Naive thymus-derived CD8-positive, alpha-beta T cell (primary cell): ENCODE results near the gene HPCA. TPM values are rescaled to one million over a fixed set of nuclear protein-coding genes. Genes with fewer than 3 reads are reported as not detected.
A peak's percentile ranks its signal among the peaks of the same experiment; 100 is the strongest.

Experiments
- ATAC-seq, 2 donors: fragments of 150-1000 bp; cut with Tn5 transposase in 1 of 2; sonication (Bioruptor Pico), chemical (Tn5 transposase) in 1 of 2; 1 replicate in 1 of 2; 2 replicates in 1 of 2; pipeline ENCODE4 v1.10.0; 2021; ENCODE audit warnings: mild to moderate bottlenecking in 2 of 2, moderate library complexity in 2 of 2
- POLR2A ChIA-PET: fragments of 350-600 bp; sonication (Branson Sonifier 250); formaldehyde crosslinking; loops from one replicate; lab custom pipeline; 2021; ENCODE audit warnings: antibody characterized with exemption; lab: Charles Lee
- DNase-seq, 10 donors: peaks; one replicate each; pipeline versions ENCODE4 v3.0.0 to v3.0.0-alpha.2; 2020 to 2022
- H3K27ac Mint-ChIP-seq, 10 donors: one replicate each; pipeline ENCODE4 v1.8.0; 2020 to 2022; ENCODE audit warnings: mild to moderate bottlenecking in 10 of 10, mixed read lengths in 10 of 10, moderate library complexity in 4 of 10, inconsistent platforms in 1 of 10
- H3K27me3 Mint-ChIP-seq, 5 donors: one replicate each; pipeline ENCODE4 v1.8.0; 2021 to 2022; ENCODE audit warnings: mixed read lengths in 5 of 5
- H3K36me3 Mint-ChIP-seq, 3 donors: one replicate each; pipeline ENCODE4 v1.8.0; 2020 to 2022; ENCODE audit warnings: mixed read lengths in 3 of 3, mild to moderate bottlenecking in 2 of 3, inconsistent platforms in 1 of 3
- H3K4me1 Mint-ChIP-seq, 4 donors: one replicate each; pipeline ENCODE4 v1.8.0; 2021 to 2022; ENCODE audit warnings: mixed read lengths in 4 of 4
- H3K4me3 Mint-ChIP-seq, 10 donors: one replicate each; pipeline ENCODE4 v1.8.0; 2020 to 2022; ENCODE audit warnings: mild to moderate bottlenecking in 10 of 10, mixed read lengths in 10 of 10, moderate library complexity in 6 of 10, inconsistent platforms in 1 of 10
- H3K9me3 Mint-ChIP-seq, 9 donors: one replicate each; pipeline ENCODE4 v1.8.0; 2020 to 2022; ENCODE audit warnings: mixed read lengths in 9 of 9, mild to moderate bottlenecking in 3 of 9, inconsistent platforms in 1 of 9, moderate library complexity in 1 of 9
- polyA plus RNA-seq, 3 donors: library from polyadenylated mRNA; unstranded; fragments of 300-500 nt; fragmentation: Illumina TruSeq; gene quantifications; one replicate each; pipeline ENCODE4 v1.2.3, GENCODE V29; 2021
- total RNA-seq, 8 experiments: library from RNA in 2 of 8; stranded (reverse) in 2 of 8; gene quantifications; one replicate each; pipeline ENCODE4 v1.2.3 and lab custom pipeline; 2021 to 2026

The HPCA gene
- total and polyA plus RNA-seq, 5 experiments from 2014 or later, result not detected

DNA sequence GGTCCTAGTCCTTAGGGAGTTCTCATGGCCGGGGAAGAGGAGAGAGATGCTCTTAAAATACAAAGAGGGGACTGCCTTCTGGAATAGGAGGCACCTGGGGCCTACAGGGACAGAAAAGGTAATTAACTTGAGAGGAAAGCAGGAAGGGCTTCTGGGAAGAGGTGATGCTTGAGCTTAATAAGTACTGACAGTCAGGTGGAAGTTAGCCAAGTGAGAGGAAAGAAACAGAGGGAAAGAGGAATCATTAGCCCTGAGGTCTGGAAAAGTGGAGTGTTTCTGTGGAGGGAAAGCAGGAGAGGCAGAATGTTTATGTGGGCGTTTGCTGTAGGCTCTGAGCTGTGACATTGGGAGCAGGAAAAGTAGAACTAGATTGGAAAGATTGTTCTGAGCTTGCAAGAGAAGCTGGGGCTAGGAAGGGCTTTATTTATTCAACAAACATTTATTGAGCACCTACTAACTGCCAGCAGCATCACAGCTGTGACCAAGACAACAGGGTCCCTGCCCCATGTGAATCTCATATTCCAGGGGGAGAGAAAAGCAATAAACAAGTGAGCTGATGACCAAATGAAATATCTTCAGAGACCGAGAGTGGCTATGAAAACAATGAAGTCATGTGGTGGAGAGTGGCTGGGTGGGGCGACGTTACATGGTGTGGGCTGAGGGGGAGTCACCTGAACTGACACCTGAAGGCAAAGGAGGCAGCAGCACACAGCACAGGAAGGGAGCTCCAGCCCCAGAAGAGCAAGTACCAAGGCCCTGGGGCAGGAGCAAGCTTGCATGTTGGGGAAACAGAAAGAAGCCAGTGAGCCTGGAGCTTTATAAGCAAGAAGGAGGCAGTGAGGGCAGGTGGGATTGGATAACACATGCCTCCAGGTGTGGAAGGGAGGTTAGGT lies 11.2 kb upstream of the HPCA start:
- Mint-ChIP-seq H3K4me3 (no peak overlapping the region), H3K9me3 (no peaks in the 10 kb centered on the region), H3K27me3 (peaks cover 24 to 74% (median 45%) of the 10 kb centered on the region in 5 donors), H3K27ac (peak overlapping the region in 1 of 10 donors; percentile 5), H3K36me3 (peaks cover 0 to 2% (median 0%) of the 10 kb centered on the region in 3 donors), H3K4me1 (peaks cover 6 to 18% (median 17%) of the 10 kb centered on the region in 4 donors)
- ATAC-seq, result no peak
- no peak for DNase-seq
- POLR2A ChIA-PET, result no interaction called here

DNA sequence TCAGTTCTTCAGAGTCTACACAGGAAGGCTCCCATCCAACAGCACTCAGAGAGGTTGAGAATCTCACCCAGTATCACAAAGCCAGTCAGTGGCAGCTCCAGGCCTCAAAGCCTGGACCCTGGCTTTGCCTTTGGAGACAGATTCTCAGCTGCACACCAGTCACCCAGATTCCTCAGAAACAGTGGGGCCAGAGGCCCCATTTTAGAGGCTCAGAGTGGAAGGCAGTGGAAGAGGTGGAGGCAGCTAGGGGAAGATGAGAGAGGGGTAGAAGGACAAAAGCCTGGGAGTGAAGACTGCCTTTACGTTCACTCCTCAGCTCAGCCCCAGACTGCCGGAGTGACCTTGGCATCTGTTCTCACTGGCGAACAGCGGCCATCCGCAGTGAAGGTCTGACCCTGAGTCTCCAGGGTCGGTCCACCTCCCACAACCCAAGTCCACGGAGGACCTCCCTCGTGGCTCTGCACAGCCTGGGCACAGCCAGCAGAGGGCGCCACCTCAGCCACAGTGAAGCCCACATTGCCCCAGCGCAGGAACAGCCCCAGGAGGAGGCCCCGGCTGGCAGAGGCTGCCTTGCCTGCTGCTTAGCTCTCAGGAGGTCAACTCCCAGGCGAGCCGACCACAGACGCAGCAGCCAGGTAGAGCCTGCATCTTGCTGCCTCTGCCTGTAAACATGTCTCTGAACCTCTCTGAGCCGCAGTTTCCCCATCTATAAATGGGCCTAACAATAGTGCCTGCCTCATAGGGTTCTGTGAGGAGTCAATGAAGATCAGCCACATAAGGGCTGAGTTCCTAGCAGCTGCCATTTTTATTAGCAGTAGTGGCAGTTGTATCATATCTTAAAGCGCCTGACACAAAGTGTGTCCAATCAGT lies 9.7 kb upstream of the HPCA start:
- Mint-ChIP-seq H3K4me3 (no peak overlapping the region), H3K27ac (no peak overlapping the region), H3K9me3 (no peaks in the 10 kb centered on the region), H3K27me3 (peaks cover 18 to 75% (median 46%) of the 10 kb centered on the region in 5 donors), H3K36me3 (peaks cover 0 to 2% (median 0%) of the 10 kb centered on the region in 3 donors), H3K4me1 (peaks cover 3 to 9% (median 8%) of the 10 kb centered on the region in 4 donors)
- ATAC-seq (peak; percentile 80 to 85), DNase-seq (peak in 9 of 10 donors; percentile 20 to 61 (median 49))
- POLR2A ChIA-PET, result no interaction called here

DNA sequence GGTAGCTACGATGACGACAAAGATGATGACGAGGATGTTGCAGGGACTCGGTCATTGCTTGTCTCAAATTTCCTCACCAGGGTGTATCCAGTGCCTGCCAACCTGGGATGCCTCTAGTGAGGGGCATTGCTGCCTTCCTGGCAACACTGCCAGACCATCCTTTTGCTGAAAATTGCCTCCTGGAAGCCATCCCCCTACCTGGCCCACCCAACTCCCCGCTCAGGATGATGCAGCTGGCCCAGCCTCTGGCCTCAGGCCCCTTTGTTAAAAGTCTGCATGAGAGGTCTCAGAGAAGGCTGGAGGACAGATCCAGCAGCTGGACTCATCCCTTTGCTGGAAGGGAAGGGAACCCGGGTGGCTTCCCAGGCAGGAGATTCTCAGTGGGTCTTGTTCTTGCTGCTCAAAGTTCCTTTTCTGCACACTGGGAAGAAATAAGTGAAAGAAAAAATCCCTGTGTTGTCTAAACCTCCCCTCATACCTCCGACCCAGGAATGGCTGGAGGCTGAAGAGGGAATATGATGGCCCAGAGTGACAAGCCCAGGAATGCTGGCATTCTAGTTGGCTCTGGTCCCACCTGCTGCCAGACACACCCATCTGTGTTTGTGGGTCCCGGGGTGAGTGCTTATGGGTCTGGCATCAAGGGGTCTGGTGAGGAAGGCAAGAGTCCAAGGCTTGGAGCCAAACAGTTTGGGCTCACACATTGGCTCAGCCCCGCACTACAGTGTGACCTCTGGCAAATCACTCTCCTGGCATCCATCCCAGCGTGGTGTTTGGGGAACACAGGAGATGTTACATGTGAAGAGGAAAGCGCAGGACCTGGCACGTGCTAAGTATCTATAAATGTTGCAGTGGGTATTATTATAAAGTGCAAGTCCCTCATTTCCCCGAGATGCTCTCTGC lies 8.8 kb upstream of the HPCA start:
- H3K27ac Mint-ChIP-seq, result no peak overlapping the region
- H3K27me3 Mint-ChIP-seq, result peaks cover 14 to 69% (median 40%) of the 10 kb centered on the region in 5 donors
- H3K4me3 Mint-ChIP-seq, result no peak overlapping the region
- no peaks in the 10 kb centered on the region for H3K9me3 Mint-ChIP-seq
- H3K36me3 Mint-ChIP-seq, result peaks cover 0 to 2% (median 0%) of the 10 kb centered on the region in 3 donors
- ATAC-seq (no peak), DNase-seq (no peak)
- POLR2A ChIA-PET, result no interaction called here
- peaks cover 2 to 5% (median 5%) of the 10 kb centered on the region in 4 donors for H3K4me1 Mint-ChIP-seq

DNA sequence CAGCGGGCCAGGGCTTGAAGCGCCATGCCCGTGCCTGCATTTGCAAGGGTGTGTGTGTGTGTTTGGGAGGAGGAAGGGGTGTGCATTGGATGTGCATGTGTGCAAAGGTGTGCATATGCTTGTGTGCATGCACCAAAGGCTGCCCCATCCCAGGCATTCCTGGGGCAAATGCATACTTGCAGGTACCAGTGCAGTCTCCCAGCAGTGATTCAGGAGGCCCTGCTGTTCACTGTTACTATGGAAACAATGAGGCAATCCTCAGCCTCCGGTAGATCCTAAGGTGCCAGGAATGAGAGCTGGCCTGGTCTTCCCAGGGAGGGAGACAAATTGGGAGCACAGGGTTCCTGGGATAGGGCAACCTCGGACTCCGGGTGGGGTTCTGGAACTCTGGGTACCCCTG lies 8.1 kb upstream of the HPCA start:
- no peak for DNase-seq
- H3K4me3 Mint-ChIP-seq, result no peak overlapping the region
- no peaks in the 10 kb centered on the region for H3K9me3 Mint-ChIP-seq
- H3K36me3 Mint-ChIP-seq, result peaks cover 0 to 2% (median 0%) of the 10 kb centered on the region in 3 donors
- peaks cover 0 to 2% (median under 1%) of the 10 kb centered on the region in 4 donors for H3K4me1 Mint-ChIP-seq
- POLR2A ChIA-PET, result no interaction called here
- H3K27ac Mint-ChIP-seq, result no peak overlapping the region
- no peak for ATAC-seq
- peaks cover 11 to 65% (median 36%) of the 10 kb centered on the region in 5 donors for H3K27me3 Mint-ChIP-seq

DNA sequence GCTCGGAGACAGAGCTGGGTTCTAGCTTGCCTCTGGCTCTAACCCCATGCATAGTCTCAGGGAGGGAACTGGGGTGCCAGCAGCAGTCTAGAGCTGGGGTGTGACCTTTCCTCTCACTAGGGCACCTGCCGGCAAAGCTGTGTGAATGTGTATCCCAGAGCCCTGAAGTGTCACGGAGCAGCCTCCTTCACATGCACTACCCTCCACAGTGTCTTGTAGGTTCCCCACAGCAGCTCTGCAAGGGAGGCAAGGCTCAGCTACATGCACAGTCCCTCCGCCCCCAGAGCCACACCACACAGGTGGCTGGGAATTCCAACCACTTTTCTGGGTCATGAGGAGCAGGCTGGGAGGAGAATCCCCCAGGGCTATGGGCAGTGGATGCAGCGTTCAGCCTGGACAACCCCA lies 7.7 kb upstream of the HPCA start:
- peaks cover 11 to 66% (median 38%) of the 10 kb centered on the region in 5 donors for H3K27me3 Mint-ChIP-seq
- H3K4me1 Mint-ChIP-seq, result peaks cover 0 to 2% (median under 1%) of the 10 kb centered on the region in 4 donors
- no peak overlapping the region for H3K4me3 Mint-ChIP-seq
- ATAC-seq, result no peak
- POLR2A ChIA-PET, result no interaction called here
- peaks cover 0 to 2% (median 0%) of the 10 kb centered on the region in 3 donors for H3K36me3 Mint-ChIP-seq
- no peak for DNase-seq
- H3K27ac Mint-ChIP-seq, result no peak overlapping the region
- H3K9me3 Mint-ChIP-seq, result no peaks in the 10 kb centered on the region

DNA sequence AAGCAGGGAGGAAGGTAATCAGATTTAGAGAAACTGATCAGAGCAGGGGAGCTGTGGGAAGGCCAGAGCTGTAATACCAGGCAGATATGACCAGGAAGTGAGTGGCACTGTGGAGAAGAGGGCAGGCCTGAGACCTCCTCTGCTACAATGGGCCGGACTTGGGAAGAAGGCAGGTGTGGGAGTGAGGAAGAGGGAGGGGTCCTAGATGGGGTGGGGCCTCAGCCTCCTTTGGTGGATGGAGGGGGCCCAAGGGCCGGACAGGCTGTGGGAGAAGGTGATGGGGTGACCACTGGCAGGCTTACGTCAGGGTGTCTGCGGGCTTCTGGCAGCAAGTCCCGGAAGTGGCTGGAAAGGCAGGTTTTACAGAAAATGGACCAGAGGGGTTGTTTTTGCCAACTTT lies 5.0 kb upstream of the HPCA start:
- Mint-ChIP-seq H3K4me1 (peaks cover 3 to 8% (median 7%) of the 10 kb centered on the region in 4 donors), H3K36me3 (no peaks in the 10 kb centered on the region), H3K27me3 (peaks cover 16 to 66% (median 34%) of the 10 kb centered on the region in 5 donors), H3K27ac (peak overlapping the region in 1 of 10 donors; percentile 41), H3K9me3 (no peaks in the 10 kb centered on the region), H3K4me3 (no peak overlapping the region)
- POLR2A ChIA-PET, result no interaction called here
- ATAC-seq (no peak), DNase-seq (peak in 1 of 10 donors; percentile 38)

DNA sequence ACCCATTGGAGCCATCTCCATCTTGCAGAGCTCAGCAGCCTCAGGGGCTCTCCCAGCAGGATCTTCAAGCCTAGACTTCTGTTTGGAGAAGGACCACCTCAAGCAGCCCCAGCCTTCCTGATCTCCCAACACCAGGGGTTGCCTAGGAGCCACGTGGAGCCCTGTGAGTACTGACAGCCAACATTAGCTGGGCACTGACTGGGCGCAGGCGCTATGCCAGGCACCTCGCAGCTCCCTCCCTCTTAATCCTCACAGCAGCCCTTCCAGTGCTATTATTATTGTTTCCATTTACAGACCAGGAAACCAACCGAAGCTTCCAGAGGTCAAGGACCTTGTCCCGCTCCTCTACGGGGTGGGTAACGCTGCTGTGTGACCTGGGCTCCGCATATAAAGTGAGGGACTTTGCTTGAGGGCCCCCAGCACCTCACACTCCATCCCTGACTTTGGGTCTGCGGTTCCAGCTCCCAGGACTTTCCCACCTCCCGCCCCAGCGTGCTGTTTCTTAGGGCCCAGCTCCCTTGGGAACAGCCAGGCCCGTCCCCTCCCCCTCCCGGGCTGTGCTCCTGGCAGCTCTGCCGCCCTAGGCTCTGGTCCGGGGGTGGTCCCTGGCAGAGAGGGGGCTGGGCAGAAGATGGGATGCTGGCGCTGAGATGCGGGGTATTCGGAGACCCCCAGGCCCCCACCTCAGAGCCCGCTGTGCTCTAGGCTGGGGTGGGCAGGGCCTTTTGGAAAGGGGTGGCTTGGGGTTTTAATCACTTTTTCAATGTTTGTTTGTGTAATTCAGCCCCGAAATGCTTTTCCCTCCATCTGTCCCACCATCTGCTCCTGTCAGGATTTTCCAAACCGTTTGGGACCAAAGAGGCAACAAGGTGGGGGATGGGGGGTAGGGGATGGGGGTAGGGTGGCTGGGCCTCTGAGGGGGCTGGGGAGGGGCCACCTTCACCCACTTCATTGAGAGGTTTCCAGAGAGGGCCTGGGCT lies 4.1 kb upstream of the HPCA start:
- POLR2A ChIA-PET, result no interaction called here
- Mint-ChIP-seq H3K4me3 (no peak overlapping the region), H3K36me3 (peaks cover 0 to 2% (median 0%) of the 10 kb centered on the region in 3 donors), H3K9me3 (peaks cover 0 to 2% (median 0%) of the 10 kb centered on the region in 9 donors), H3K27me3 (peaks cover 18 to 64% (median 38%) of the 10 kb centered on the region in 5 donors), H3K27ac (no peak overlapping the region), H3K4me1 (peaks cover 2 to 15% (median 8%) of the 10 kb centered on the region in 4 donors)
- ATAC-seq (no peak), DNase-seq (no peak)

DNA sequence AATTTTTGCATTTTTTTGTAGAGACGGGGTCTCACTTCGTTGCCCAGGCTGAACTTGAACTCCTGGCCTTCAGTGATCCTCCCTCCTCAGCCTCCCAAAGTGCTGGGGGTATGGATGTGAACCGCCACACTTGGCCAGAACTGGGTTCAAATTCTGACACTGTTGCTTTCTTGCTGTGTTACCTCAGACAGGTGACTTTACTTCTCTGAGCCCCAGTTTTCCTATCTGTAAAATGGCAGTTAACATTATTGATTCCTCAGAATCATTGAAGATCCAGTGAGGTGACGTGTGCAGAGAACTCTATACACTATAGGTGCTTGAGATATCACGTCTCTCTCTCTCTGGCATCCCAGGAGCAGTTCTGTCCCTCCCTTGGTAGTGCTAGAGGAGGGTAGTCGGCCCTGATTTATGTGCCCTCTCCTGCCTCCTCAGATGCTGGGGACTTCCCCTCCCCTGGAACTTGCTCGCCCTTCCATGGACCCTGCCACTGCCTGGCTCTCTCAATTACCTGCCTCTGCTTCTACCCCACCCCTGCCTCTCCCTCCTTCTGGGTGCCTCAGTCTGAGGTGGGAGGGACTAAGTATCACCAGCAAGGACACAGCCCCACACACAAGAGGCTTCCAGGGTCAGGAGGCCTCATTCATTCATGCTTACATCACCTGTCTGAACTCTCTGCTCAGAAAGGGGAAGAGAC lies 2.8 kb upstream of the HPCA start:
- no peak overlapping the region for H3K27ac Mint-ChIP-seq

DNA sequence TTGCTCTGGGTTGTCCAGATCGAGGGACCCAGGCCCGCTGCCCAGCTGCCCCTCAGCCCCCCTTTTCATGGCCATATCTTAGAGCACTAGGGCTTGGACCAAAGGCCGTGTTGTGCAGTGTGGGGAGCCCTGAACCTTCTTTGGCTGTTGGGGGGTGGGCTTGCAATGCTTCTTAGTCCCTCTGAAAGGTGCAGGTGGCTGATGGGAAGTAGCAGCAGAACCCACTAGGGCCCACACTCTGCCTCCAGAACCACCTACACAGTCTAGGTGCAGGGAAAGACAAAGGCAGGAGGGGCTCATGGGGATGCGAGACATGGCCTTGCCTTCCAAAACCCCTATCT lies 2.3 kb upstream of the HPCA start:
- ATAC-seq (no peak), DNase-seq (peak in 1 of 10 donors; percentile 35)
- H3K27me3 Mint-ChIP-seq, result peaks cover 27 to 72% (median 47%) of the 10 kb centered on the region in 5 donors
- H3K27ac Mint-ChIP-seq, result no peak overlapping the region
- peaks cover 0 to 2% (median 0%) of the 10 kb centered on the region in 3 donors for H3K36me3 Mint-ChIP-seq
- H3K9me3 Mint-ChIP-seq, result peaks cover 0 to 3% (median 0%) of the 10 kb centered on the region in 9 donors
- POLR2A ChIA-PET, result no interaction called here
- H3K4me3 Mint-ChIP-seq, result no peak overlapping the region
- H3K4me1 Mint-ChIP-seq, result peaks cover 2 to 17% (median 10%) of the 10 kb centered on the region in 4 donors

More for the DNA sequence above, 2.8 kb upstream of the HPCA start:
- Mint-ChIP-seq H3K4me3 (no peak overlapping the region), H3K4me1 (peaks cover 2 to 17% (median 10%) of the 10 kb centered on the region in 4 donors), H3K27me3 (peaks cover 26 to 67% (median 45%) of the 10 kb centered on the region in 5 donors), H3K9me3 (peaks cover 0 to 3% (median 0%) of the 10 kb centered on the region in 9 donors), H3K36me3 (peaks cover 0 to 2% (median 0%) of the 10 kb centered on the region in 3 donors)
- DNase-seq (peak in 1 of 10 donors; percentile 30), ATAC-seq (no peak)
- POLR2A ChIA-PET, result no interaction called here

DNA sequence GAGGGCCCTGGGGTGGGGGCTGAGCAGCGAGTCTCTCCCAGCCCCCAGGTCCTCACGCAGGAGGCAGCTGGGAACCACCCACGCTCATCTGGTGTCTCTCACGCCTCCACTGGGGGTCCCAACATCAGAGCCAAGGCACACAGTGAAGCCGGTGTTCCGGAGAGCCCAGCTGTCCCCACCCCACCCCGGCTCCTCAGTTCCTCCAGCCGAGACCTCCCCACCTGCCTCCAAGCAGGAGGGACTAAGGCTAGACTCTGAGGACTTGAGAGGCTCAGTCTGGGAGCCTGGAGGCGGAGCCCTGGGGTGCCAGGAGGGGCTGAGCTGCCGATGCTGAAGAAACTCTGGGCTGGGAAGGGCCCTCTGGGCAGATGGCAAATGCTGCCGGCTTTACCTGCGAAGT lies 1.6 kb upstream of the HPCA start:
- H3K4me3 Mint-ChIP-seq, result no peak overlapping the region
- peaks cover 0 to 2% (median 0%) of the 10 kb centered on the region in 3 donors for H3K36me3 Mint-ChIP-seq
- H3K9me3 Mint-ChIP-seq, result peaks cover 0 to 3% (median 0%) of the 10 kb centered on the region in 9 donors
- ATAC-seq (no peak), DNase-seq (peak in 1 of 10 donors; percentile 26)
- H3K27ac Mint-ChIP-seq, result no peak overlapping the region
- POLR2A ChIA-PET, result no interaction called here
- H3K4me1 Mint-ChIP-seq, result peaks cover 2 to 17% (median 10%) of the 10 kb centered on the region in 4 donors
- H3K27me3 Mint-ChIP-seq, result peaks cover 32 to 80% (median 55%) of the 10 kb centered on the region in 5 donors
